Activated effector memory CD4-positive, alpha-beta T cell treated with anti-CD3 and anti-CD28 coated beads, Interleukin-2, amount 50 U/mL, for 16 hours (primary cell): ENCODE data around the gene ACYP1.
"Not testable (repeated sequence)": the region's sequence is repeated elsewhere in the genome, so short reads cannot be mapped to it uniquely, and the experiment has no call there.

Experiments used
- DNase-seq: peaks from one replicate; pipeline ENCODE4 v3.0.0-alpha.2; 2020

Gene ACYP1

GRCh38 chr14:75068294-75069120 lies 4.7 kb upstream of the ACYP1 start:
- no peak for DNase-seq

GRCh38 chr14:75067765-75068164 lies 3.9 kb upstream of the ACYP1 start:
- DNase-seq = not testable (repeated sequence)

- no peak for DNase-seq
Measured at GRCh38 chr14:75067212-75067611, 3.4 kb upstream of the ACYP1 start.

GRCh38 chr14:75066691-75067090 lies 2.9 kb upstream of the ACYP1 start:
- no peak for DNase-seq

- no peak for DNase-seq
Measured at GRCh38 chr14:75064205-75064567, 362 bp upstream of the ACYP1 start.

- no peak for DNase-seq
Measured at GRCh38 chr14:75063013-75063412, 811 bp downstream of the ACYP1 start.

- DNase-seq = no peak
Measured at GRCh38 chr14:75060420-75060819, 3.4 kb downstream of the ACYP1 start.

GRCh38 chr14:75059642-75060041 lies 4.2 kb downstream of the ACYP1 start:
- DNase-seq = no peak

GRCh38 chr14:75054421-75054820 lies 9.4 kb downstream of the ACYP1 start:
- no peak for DNase-seq

- no peak for DNase-seq
Measured at GRCh38 chr14:75053396-75054291, 10.2 kb downstream of the ACYP1 start.

GRCh38 chr14:75051556-75051899 lies 12.3 kb downstream of the ACYP1 start:
- DNase-seq = no peak

- peak; percentile 92 for DNase-seq
Measured at GRCh38 chr14:75050852-75051555, 12.8 kb downstream of the ACYP1 start, which contains the start of gene MLH3. Gene MLH3 (minus strand): TSS chr14:75051467. CDS start chr14:75049655, 1,812 bp downstream.

GRCh38 chr14:75049731-75050201 lies 14.1 kb downstream of the ACYP1 start:
- DNase-seq = no peak

GRCh38 chr14:75049136-75049535 lies 14.7 kb downstream of the ACYP1 start:
- DNase-seq = no peak

GRCh38 chr14:75048101-75048500 lies 15.7 kb downstream of the ACYP1 start:
- DNase-seq = no peak

GRCh38 chr14:75047506-75047905 lies 16.3 kb downstream of the ACYP1 start:
- no peak for DNase-seq

- DNase-seq = no peak
Measured at GRCh38 chr14:75046899-75047298, 16.9 kb downstream of the ACYP1 start.

- no peak for DNase-seq
Measured at GRCh38 chr14:75046275-75046674, 17.5 kb downstream of the ACYP1 start.

- DNase-seq = no peak
Measured at GRCh38 chr14:75044752-75045151, 19.1 kb downstream of the ACYP1 start.

GRCh38 chr14:75044322-75044721 lies 19.5 kb downstream of the ACYP1 start:
- no peak for DNase-seq

GRCh38 chr14:75042035-75042434 lies 21.8 kb downstream of the ACYP1 start:
- DNase-seq = no peak

GRCh38 chr14:75041613-75042012 lies 22.2 kb downstream of the ACYP1 start:
- no peak for DNase-seq

- no peak for DNase-seq
Measured at GRCh38 chr14:75040959-75041358, 22.9 kb downstream of the ACYP1 start.
